SKM-1 (cell line): ENCODE measurements around the gene UBE2E2.
"Not testable (repeated sequence)": the region's sequence is repeated elsewhere in the genome, so short reads cannot be mapped to it uniquely, and the experiment has no call there.

Experiments used
- DNase-seq: peaks from one replicate; lab custom pipeline; 2025; ENCODE audit not compliant: unreplicated experiment; lab: John Stamatoyannopoulos, UW

Gene UBE2E2

GRCh38 chr3:23602971-23603370 lies 399.8 kb downstream of the UBE2E2 start:
- DNase-seq = no peak

DNA sequence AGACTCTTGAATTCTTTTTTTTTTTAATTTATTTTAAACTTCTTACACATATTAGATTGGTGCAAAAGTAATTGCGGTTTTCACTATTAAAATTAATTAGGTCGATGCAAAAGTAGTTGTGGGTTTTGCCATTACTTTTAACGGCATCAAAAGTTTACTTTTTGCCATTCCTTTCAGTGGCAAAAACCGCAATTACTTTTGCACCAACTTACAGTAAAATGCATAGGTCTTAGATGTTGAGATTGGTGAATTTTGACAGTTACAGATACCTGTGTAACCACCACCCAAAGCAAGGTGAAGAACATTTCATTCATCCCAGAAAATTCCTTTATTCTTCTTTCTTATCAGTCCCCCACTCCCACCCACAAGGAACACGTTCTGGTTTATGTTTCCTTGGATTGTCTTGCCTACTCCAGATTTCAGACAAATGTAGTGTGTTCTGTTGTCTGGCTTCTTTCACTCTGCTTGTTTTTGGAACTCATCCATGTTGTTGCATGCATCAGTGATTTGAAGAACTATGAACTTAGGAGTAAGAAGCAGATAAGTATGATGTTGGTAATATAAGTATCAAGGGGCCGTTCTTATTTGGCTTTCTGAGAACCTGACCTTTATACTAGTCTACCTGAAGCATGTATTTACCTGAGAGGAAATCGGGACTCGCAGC lies 404.2 kb downstream of the UBE2E2 start:
- DNase-seq = no peak

DNA sequence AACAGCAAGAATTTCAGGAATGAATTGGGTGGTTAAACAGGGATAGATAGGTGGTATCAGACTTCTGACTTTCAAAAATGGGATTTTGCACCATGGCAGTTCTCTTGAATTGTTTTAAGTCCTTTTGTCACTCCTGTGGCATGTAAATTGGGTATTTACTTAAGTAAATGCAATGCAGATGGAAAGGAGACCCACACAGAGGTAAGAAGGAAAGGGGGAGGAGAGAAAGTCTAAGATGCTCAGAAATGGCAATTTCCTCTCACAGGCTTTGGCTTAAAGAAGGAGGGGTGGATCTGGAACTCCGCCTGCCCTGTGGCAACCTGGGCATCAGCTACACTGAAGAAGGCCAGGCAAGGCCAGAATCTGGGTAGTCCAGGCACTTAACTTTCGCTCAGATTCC lies 405.5 kb downstream of the UBE2E2 start:
- DNase-seq = no peak

DNA sequence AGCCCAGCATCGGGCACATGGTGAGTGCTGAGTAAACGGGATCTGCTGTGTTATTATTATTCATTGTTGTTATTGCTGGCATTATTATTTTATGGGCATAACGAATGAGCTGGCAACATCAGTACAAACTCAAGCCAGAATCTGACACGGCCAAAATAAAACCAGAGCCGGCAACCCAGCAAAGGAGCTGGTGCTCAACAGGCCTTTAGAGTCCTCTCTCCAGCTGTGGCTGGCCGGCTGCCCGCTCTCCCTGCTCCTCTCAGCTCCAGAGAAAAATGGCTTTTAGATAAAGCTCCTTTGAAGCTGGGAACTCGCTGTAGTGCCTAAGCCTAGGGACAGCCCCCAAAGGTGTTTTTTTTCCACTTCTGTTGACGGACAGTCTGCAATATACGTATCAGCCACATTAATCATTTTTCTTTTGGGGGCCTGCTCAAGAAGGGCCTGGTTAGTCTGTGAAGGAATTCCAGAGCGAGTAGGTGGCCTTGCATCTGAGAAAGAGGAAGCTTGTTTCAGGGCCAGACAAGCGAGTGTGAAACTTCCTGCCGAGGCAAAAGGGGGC lies 408.7 kb downstream of the UBE2E2 start:
- DNase-seq = no peak

DNA sequence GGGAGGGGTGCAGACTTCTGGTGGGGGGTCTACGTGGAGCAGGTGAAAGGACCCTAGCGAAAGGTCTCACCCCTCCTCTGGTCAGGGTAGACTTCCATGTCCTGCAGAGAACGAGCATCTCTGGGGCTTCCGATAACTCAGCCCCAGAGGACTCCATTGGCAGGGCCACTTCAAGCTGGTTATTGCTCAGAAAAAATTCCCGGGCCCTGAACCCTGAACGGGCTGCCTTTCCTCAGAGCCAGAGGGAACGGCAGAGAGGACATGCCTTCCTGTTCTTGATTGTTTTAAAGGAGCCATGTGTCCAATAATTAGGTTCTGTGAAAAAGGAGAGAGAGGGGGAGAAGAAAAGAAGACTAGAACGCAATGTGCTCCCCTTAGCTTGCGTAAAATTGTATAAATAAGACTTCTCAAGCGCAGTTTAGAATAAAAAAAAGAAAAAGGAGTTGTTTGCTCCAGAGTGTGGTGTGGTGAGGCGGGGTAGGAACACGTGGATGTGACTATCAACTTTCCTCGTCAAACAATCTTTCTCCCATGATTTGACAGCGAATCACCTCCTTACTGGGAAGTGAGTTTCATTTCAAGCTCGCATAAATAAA lies 409.3 kb downstream of the UBE2E2 start:
- DNase-seq = no peak

- DNase-seq = no peak
Measured at GRCh38 chr3:23615068-23615467, 411.9 kb downstream of the UBE2E2 start.

GRCh38 chr3:23618475-23618874 lies 415.3 kb downstream of the UBE2E2 start:
- DNase-seq = not testable (repeated sequence)

DNA sequence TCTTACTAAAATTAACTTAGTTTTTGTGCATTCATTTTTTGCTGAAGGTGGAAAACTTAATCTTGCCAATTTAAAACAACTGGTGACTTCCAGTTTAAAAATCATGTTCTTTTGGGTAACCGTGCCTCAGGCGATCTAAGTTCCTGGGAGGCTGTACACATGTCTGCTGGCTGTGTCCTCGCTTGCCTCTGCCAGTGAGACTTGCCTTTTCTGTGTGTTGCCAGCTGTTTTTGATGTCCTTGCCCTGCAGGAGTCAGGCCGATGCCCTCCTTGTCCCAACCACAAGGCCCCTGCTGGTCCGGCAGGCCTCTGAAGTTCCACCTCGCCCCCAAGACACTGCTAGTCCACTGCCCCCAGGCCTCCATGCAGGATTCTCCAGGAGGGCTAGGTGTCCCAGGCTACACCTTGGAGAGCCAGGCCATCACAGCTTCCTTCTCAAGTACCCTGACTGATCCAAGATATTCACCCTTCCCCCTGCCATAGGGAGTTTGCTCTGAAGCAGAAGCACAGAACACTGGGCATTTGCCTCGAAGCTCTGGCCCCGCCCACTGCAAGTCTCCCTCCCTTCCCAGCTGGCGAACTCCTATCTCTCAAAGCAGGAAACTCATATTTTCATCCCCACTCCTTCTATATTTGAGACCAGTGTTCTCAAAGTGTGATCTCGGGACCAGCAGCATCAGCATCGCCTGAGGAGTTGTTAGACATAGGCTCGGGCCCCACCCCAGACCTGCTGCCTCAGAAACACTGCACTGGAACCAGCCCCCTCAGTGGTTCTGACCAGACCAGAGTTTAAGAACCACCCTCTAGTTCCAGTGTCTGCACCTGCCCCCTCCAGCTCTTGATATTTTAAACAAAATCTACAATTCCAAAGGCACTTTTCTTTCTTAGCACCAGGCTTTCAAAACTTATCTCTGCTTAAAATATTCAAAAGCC lies 416.8 kb downstream of the UBE2E2 start:
- DNase-seq = no peak

DNA sequence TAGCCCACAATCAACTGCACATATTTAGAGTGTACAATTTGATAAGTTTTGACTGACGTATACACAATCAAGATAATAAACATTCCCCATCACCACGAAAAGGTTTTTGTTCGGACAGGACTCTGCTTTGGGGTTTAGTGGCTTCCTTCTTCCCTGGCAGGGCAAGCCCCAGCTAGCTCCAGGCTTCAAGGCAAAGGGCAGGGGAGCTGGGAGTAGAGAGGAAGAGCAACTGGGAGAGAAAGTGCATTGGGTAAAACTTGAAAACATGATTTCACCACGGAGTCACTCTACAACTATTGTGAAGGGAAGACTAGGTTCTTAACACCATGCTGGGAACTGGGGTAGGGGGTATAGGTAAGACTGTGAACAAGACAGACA lies 417.5 kb downstream of the UBE2E2 start:
- no peak for DNase-seq

- no peak for DNase-seq
Measured at GRCh38 chr3:23623844-23624243, 420.7 kb downstream of the UBE2E2 start.

GRCh38 chr3:23624305-23624704 lies 421.2 kb downstream of the UBE2E2 start:
- no peak for DNase-seq

GRCh38 chr3:23626442-23626841 lies 423.3 kb downstream of the UBE2E2 start:
- DNase-seq = no peak

DNA sequence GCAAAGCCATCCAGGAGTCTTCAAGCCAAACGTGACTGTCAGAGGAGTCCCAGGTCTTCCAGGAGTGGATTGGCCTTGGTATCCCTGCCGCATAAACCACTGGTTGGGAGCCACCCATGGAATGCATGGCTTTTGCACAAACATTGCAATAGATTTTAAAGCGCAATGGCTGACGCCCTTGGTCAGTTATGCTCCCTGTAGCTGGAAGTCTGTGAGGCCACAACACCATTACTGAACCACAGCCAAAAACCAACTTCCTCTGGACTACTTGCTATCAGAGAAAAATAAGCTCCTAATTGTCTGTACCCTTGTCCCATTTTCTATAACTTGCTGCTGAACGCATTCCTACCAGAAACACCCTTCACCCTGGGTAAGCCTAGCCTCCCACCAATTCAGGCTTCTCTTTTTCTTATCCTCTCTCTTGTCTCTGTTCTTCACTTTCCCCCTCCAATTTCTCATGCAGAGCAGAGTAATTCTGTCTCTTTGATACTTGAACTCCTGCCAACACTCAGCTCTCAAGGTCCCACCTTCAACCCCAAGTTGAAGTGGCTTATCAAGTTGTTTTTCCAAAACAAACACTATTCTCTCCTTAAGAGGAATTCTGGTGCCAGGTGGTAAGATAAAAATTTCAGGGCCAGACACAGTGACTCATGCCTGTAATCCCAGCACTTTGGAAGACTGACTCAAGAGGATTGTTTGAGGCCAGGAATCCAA lies 426.2 kb downstream of the UBE2E2 start:
- no peak for DNase-seq

DNA sequence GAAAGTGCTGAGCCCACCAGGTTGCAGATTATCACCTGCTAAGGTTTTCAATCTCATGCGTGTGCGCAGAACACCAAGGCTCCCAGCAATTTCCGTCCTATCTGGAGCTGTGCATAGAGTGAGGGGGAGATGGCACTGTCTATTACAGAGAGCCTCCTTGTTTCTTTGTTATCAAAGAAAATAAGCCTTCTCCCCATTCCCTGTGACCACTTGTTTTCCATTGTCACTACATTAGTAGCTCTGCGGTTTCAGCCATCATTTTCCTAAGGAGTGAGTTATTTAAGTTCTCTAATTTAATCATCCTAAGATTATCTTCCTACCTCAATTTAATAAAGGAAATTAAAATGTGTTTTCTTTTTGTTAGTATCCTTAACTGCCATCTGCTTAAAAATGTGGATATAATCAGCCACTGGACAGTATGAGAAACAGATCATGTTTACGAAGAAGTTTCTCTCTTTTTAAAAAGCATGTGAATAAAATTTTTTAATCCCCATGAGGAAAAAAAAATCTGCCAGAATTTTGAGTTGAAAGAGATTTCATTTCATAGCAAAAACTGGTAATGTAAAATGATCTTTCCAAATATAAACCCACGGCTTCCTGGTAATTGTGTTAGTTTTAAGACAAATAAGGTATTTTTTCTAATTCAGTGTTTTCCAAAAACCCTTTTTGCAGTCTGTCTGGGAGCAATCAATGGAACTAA lies 430.3 kb downstream of the UBE2E2 start:
- DNase-seq = no peak

DNA sequence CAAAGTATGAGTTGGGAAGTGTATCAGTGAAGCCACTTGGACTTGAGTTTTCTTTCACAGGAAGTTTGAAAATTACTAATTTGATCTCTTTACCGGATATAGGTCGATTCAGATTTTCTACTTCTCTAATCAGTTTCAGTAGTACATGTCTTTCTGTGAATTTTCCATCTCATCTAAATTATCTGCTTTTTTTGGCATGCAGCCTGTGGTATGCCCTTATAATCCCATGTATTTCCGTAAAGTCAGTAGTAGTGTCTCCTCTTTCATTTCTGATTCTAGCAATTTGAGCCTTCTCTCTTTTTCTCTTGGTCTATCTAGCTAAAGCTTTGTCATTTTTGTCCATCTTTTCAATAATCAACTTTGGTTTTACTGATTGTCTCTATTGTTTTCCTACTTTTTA lies 434.2 kb downstream of the UBE2E2 start:
- no peak for DNase-seq

GRCh38 chr3:23640471-23641146 lies 437.5 kb downstream of the UBE2E2 start:
- DNase-seq = no peak
